ENCODE results near the gene RHOT2.

DNA sequence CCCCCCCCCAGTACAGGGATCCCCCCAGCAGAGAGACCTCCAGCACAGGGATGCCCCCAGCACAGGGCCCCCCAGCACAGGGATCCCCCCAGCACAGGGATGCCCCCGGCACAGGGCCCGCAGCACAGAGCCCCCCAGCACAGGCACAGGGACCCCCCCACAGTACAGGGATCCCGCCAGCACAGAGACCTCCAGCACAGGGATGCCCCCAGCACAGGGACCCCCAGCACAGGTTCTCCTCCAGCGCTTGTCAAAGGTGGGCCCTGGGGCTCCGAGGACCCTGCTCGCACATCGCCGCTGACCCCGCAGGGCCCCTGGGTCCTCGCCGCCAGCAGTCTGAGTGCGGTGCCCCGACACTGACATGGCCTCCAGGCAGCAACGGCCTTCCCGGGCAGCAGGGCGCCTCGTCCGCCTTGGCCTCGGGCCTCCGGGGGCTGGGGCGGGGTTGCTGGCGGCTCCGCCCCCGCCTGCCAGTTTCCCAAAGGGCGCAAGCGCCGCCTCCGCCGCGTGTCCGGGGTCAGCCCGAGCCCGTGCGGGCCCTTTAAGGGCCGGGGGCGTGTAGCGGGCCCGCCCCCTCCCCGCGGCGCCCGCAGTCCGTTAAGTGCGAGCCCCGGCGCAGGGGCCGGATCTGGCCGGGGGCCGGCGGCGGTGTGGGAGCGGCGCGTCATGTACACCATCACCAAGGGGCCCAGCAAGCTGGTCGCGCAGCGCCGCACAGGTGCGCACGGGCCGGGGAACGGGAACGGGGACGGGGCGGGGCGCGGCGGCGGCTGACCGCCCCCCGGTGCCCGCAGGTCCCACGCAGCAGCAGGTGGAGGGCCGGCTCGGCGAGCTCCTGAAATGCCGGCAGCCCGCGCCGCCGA is 26.4 kb upstream of the RHOT2 start, which contains the start of gene MCRIP2:
- TF ChIP-seq, protein P1, sequence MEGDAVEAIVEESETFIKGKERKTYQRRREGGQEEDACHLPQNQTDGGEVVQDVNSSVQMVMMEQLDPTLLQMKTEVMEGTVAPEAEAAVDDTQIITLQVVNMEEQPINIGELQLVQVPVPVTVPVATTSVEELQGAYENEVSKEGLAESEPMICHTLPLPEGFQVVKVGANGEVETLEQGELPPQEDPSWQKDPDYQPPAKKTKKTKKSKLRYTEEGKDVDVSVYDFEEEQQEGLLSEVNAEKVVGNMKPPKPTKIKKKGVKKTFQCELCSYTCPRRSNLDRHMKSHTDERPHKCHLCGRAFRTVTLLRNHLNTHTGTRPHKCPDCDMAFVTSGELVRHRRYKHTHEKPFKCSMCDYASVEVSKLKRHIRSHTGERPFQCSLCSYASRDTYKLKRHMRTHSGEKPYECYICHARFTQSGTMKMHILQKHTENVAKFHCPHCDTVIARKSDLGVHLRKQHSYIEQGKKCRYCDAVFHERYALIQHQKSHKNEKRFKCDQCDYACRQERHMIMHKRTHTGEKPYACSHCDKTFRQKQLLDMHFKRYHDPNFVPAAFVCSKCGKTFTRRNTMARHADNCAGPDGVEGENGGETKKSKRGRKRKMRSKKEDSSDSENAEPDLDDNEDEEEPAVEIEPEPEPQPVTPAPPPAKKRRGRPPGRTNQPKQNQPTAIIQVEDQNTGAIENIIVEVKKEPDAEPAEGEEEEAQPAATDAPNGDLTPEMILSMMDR (IDR thresholded peaks at IDR 0.05) = no peak
- TF ChIP-seq POLR2A (IDR thresholded peaks at IDR 0.05) (no peak), EP300 (IDR thresholded peaks at IDR 0.05) (no peak)
